ENCODE results near the gene KLRG1.

DNA sequence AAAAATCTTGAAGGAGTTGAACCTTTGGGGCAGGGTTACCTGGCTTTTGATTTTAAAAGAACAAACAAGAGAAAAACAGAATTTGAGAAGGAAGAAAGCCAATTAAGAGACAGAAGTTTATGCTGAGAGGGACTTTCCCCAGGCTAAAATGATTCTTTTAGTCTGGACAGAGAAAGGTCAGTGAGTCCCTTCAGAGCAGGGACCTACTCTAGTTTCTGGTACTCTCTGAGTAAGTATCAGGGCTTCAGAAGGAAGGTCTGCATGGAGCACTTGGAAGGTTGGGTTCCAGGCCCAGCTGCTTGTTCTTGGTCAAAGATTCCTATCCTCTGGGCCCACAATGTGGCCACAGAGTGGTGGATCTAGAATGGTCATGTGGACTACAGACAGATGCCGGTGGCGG lies 59.6 kb downstream of the KLRG1 start:
- no peak for TF ChIP-seq POLR2A (IDR thresholded peaks at IDR 0.05; ENCODE audit: low read depth, low read length)
- no peak for TF ChIP-seq POLR2AphosphoS5 (IDR thresholded peaks at IDR 0.05; ENCODE audit: low read depth, low read length)
- TF ChIP-seq SPI1 (IDR thresholded peaks at IDR 0.05; ENCODE audit: low read depth, low read length), result no peak
- TF ChIP-seq TAF1 (IDR thresholded peaks at IDR 0.05; ENCODE audit: low read depth, low read length), result no peak
- TF ChIP-seq PAX5 (IDR thresholded peaks at IDR 0.05; ENCODE audit: insufficient read depth, low read length, severe bottlenecking), result no peak

Data from GM12891 (cell line).